H7 (cell line): Measurements from ENCODE around the gene KLK12. TPM values are rescaled to one million over a fixed set of nuclear protein-coding genes. Genes with fewer than 3 reads are reported as not detected.

Source experiments
- DNase-seq: peaks from one replicate; pipeline ENCODE4 v3.0.0; 2012
- H3K27me3 ChIP-seq: 2 replicates; pipeline ENCODE4 v1.6.0; 2011; ENCODE audit warnings: mild to moderate bottlenecking, low read length; ENCODE audit not compliant: control insufficient read depth, insufficient read depth
- H3K36me3 ChIP-seq: replicated peaks from 2 replicates; pipeline ENCODE4 v1.5.1; 2011; ENCODE audit warnings: low read length; ENCODE audit not compliant: control insufficient read depth, insufficient read depth
- H3K4me3 ChIP-seq: 2 replicates; pipeline ENCODE4 v1.5.1; 2011; ENCODE audit warnings: low read depth, mild to moderate bottlenecking, control low read depth, low read length, moderate library complexity; ENCODE audit not compliant: insufficient read depth
- total RNA-seq: library from RNA; depleted of rRNA; stranded (reverse); fragments of >200 nt; shearing (Covaris generic); gene quantifications from 2 replicates; pipeline ENCODE4 v1.2.3, GENCODE V29; 2014

KLK12 gene
- total RNA-seq, 1 experiment from 2014 or later: not detected

DNA sequence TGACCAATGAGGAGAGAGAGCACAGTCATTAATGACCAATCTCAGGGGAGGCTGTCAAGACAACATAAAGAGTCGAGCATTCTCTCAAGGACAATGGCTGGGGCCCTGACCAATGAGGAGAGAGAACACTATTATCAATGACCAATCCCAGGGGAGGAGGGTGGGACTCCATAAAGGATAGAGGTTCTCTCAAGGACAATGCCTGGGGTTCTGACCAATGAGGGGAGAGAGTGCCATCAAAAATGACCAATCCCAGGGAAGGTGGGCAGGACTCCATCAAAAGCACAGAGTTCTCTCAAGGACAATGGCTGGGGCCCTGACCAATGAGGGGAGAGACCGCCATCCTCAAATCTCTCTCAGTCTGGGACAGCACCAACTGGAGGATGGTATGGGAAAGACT lies 5.1 kb downstream of the KLK12 start:
- no peaks in the 10 kb centered on the region for H3K27me3 ChIP-seq
- DNase-seq: peak; percentile 66
- H3K4me3 ChIP-seq: no peak overlapping the region
- no peaks in the 10 kb centered on the region for H3K36me3 ChIP-seq

GRCh38 chr19:51027873-51028272 lies 6.9 kb downstream of the KLK12 start:
- no peak for DNase-seq
- Histone ChIP-seq H3K4me3 (no peak overlapping the region), H3K36me3 (no peaks in the 10 kb centered on the region), H3K27me3 (no peaks in the 10 kb centered on the region)

GRCh38 chr19:51027126-51027806 lies 7.5 kb downstream of the KLK12 start:
- no peaks in the 10 kb centered on the region for H3K27me3 ChIP-seq

GRCh38 chr19:51026554-51026831 lies 8.3 kb downstream of the KLK12 start, which contains the start of gene KLK11:
TSS of gene KLK11 (minus strand) at chr19:51026616. CDS start at chr19:51025631, 985 bp downstream.
- no peak within 1 kb of the TSS for H3K4me3 ChIP-seq
- no peaks in the 10 kb centered on the region for H3K36me3 ChIP-seq
- no peaks in the 10 kb centered on the region for H3K27me3 ChIP-seq
- DNase-seq: no peak

More at GRCh38 chr19:51027126-51027806, 7.5 kb downstream of the KLK12 start:
- no peak for DNase-seq
- H3K4me3 ChIP-seq: no peak overlapping the region
- H3K36me3 ChIP-seq: no peaks in the 10 kb centered on the region

DNA sequence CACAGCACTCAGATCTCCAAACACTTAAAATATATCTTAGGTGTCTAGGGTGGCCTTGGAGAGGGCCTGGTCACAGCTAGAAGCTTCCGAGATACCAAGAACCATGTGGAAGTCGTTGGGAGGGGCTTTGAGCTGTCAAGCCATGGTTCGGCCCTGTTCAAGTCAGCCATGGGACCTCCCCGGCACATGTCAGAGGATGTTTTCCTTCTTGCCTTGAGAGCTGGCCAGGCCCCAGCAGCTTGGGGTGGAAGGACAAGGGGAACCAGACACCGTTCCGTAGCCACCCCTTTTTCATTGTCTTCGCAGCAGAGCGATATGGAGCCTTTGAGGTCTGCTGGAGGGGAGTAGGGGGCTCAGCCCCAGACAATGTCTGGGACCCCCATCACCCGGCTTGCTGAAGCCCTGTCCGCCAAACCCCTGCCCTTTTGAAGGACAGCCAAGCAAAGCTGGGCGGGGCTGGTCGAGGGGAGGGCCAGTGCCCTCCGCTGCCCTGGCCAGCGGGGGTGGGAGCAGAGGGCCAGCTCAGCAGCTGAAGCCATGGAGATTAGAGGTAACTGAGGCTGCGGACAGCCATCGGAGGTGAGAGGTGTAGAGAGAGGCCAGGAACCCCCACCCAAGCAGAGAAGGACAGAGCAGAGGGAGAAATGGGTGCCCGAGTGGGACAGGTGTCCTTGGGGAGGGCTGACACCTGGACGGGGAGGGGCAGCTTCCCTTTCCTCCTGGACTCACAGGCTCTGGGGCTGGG lies 8.8 kb downstream of the KLK12 start:
- no peaks in the 10 kb centered on the region for H3K27me3 ChIP-seq
- no peaks in the 10 kb centered on the region for H3K36me3 ChIP-seq

DNA sequence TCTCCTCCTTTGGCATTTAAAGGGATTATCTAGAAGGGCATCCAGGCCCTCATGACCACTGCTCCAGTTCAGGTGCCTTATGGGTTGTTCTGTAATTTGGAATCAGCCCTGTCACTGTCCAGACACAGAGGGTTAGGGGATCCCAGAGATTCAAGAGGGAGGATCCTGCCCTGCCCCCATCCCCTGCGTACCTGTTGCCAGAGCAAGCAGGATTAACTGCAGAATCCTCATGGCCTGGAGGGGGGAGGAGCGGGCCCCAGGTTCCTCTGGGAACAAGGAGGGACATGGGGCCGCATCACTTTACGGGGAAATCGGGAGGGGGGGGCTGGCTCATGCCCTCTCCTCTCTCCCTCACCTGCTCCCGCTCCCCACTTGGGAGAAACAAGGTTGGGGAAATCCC lies 9.4 kb downstream of the KLK12 start:
- no peak overlapping the region for H3K4me3 ChIP-seq
- no peak for DNase-seq
- H3K36me3 ChIP-seq: no peaks in the 10 kb centered on the region
- H3K27me3 ChIP-seq: peaks cover under 1% of the 10 kb centered on the region; the same call in 1 of the 2 replicates

More for the DNA sequence above, 8.8 kb downstream of the KLK12 start:
- no peak for DNase-seq
- no peak overlapping the region for H3K4me3 ChIP-seq

- no peak overlapping the region for H3K4me3 ChIP-seq
- H3K27me3 ChIP-seq: peaks cover 3% of the 10 kb centered on the region; the same call in 1 of the 2 replicates
- no peak for DNase-seq
- no peaks in the 10 kb centered on the region for H3K36me3 ChIP-seq
Observed at GRCh38 chr19:51024924-51025323, 9.9 kb downstream of the KLK12 start.

GRCh38 chr19:51023946-51024345 lies 10.9 kb downstream of the KLK12 start:
- peaks cover 9% of the 10 kb centered on the region for H3K27me3 ChIP-seq
- H3K36me3 ChIP-seq: no peaks in the 10 kb centered on the region
- no peak overlapping the region for H3K4me3 ChIP-seq
- peak; percentile 37 for DNase-seq

DNA sequence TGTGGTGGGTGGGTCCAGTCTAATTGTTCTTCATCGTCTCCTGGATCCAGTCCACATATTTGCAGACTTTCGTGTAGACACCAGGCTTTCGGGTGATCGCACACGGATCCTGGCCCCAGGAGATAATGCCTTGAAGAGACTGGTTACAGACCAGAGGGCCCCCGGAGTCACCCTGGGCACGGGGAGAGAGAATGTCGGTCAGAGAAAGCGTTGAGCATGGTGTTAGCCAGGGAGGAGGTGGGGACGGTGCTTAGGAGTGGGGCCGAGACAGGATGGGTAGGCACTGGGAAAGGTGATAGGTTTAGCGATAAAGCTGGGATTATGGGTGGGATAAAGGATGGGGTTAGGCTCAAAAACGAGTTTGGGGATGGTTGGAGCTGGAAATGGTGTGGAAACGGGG lies 12.3 kb downstream of the KLK12 start:
- Histone ChIP-seq H3K27me3 (peaks cover 20% of the 10 kb centered on the region), H3K4me3 (no peak overlapping the region), H3K36me3 (no peaks in the 10 kb centered on the region)
- no peak for DNase-seq

- Histone ChIP-seq H3K4me3 (no peak overlapping the region), H3K36me3 (no peaks in the 10 kb centered on the region), H3K27me3 (peaks cover 28% of the 10 kb centered on the region)
- DNase-seq: peak; percentile 74
Observed at GRCh38 chr19:51020988-51021651, 13.7 kb downstream of the KLK12 start.

GRCh38 chr19:51019544-51019925 lies 15.3 kb downstream of the KLK12 start, which contains the start of gene KLK10:
TSS of gene KLK10 (minus strand) at chr19:51019709. CDS start at chr19:51019130, 579 bp downstream.
- Histone ChIP-seq H3K4me3 (peak within 1 kb of the TSS; percentile 57), H3K36me3 (no peaks in the 10 kb centered on the region), H3K27me3 (peaks cover 29% of the 10 kb centered on the region)
- DNase-seq: peak; percentile 78

DNA sequence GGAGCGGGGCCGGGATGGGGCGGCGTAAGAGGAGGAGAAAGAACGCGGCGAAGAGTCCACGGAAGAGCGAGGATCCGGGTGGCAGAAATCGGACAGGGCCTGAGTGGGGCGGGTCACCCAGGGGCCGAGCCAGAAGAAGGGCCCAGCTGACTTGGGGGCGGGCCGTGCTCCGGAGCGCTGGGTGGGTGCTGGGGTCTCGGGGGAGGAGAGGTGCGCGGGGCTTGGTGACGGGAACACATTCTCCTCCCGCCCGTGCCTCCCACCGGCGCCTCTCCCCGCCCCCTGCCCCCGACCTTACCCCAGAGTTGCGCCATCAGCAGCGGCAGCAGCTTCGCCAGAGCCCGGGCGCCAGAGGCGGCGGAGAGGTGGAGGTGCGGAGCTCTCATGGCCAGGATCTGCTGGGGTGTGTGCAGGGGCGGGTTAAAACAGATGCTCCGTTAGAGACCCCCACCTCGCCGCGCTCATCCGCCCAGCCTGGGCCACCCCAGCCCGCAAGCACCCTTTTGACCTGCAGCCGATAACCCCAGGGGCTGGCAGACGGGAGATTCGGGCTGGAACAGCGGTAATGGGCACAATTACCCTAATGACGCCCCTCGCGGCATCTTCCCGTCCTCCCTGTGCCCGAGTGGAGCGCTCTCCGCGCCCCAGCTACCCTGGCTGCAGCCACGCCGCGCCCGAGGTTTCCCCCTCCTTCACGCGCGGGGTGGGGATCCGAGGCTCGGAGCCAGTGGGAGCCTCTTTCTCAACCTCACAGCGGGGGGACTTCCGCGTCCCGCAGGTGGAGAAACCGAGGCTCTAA lies 15.9 kb downstream of the KLK12 start:
- peak; percentile 90 for DNase-seq
- H3K4me3 ChIP-seq: peak overlapping the region; percentile 57
- H3K27me3 ChIP-seq: peaks cover 31% of the 10 kb centered on the region
- no peaks in the 10 kb centered on the region for H3K36me3 ChIP-seq

DNA sequence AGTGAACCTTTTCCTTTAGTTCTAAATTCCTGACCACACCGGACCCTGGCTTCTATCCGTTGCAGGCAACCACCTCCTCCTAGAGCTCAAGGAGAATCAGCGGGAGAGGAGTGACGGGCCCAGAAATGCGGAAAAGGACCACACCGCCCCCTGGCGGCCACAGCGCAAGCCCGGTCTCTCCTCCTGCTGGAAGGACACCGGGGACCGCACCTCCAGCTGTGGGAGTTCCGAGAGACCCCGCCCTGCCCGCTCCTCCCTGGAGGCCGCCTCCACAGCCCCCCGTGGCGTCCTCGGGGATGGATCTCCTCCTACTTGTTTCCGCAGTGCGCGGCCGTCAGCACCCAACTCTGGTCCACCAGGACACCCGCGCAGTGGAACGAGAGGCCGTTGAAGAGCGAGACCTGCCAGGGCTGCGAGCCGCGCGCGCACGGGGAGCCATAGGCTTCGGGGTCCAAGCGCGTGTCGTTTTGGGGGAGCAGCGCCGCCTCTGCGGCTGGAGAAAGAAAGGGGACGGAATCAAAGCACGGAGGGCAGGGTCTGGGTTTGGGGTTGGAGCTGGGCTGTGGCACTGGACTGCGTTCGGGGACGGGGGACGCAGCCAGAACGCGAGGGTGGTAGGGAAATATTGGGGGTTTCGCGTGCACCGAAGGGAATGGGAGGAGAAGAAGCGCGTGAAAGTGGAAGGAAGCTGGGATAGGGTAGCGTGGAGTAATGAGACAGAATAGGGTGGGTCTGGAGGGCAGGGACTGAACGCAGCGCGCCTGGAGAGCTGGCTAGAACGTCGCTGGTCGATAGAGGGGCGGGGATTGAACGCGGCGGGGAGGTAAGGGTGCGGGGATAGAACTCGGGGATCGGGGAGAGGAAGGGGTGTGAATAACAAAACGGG lies 17.8 kb downstream of the KLK12 start:
- peaks cover 31% of the 10 kb centered on the region for H3K27me3 ChIP-seq
- H3K36me3 ChIP-seq: no peaks in the 10 kb centered on the region
- peak; percentile 97 for DNase-seq
- H3K4me3 ChIP-seq: peak overlapping the region; percentile 63
